GM10847 (cell line): ENCODE data around the gene PPP1R9A.

Experiments
- POLR2A ChIP-seq: IDR thresholded peaks from 2 replicates; pipeline ENCODE4 v1.6.1; 2011; ENCODE audit not compliant: insufficient read length; ENCODE audit errors: extremely low read depth

The PPP1R9A gene

DNA sequence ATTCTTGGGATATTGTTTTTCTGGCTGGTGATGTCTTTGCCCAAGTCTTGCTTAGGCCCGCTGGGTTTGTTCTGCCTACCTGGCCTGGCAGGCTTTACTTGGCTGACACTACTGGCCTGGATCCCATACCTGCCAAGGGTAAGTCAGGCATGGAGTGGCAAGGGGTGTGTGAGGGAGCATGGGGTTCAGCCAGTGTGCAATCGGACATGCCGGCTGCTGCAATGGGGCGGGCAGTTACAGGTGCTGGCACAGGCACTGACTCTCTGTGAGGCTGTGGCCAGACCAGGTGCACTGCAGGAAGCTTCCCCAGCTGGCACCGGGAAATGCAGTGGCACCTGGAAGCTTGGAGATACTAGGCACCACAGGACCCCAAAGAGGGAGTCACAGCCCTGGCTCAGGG is 248.6 kb downstream of the PPP1R9A start:
- TF ChIP-seq POLR2A = no peak

DNA sequence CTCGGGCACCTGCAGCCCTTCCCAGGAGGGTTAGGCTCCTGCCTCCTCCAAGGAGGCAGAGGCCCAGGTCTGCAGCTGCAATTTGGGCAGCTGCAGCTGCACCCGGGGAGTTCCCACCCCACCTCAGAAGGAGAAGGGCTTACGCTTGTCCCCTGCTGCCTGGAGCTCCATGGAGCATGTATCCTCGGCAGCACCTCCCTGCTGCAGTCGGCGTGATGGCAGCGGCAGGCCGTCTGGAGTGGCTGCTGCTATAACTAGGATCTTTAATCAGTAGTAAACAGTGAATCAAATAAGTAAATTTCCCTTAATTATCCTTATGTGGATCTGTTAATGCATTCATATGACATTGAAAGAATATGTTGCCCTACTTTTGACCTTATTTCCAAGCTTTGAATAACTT is 250.0 kb downstream of the PPP1R9A start:
- TF ChIP-seq POLR2A = no peak

DNA sequence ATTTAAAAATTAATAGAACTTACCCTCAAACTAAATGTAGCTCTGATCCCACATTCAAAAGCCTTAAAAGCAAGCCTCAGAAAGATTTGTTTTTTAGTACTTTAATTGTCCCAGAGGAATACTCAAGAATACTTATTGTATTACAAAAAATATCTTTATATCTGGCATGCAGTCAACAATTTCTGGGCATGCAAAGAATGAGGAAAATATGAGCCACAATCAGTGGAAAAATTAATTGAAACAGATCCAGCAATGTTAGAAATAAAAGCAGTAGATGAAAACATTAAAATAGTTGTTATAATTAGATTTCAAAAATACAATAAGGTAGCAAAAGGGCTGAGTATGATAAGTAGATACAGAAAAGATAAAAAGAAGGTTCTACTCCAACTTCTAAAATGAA is 262.3 kb downstream of the PPP1R9A start:
- no peak for TF ChIP-seq POLR2A

DNA sequence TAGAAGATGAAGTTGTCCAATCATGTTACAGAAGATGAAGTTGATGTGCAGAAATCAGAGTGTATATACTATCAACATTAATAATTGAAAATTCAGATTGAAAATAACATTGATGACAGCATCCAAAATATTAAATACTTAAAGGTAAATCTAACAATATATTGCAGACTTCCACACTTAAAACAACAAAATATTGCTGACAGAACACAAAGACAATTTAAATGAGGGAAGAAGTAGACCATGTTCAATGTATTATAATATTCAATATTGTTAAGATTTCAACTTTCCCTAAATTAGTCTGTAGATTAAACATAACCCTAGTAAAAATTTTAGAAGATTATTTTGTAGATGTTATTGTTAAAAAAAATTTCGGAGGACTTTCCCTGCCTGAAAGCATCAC is 265.0 kb downstream of the PPP1R9A start:
- no peak for TF ChIP-seq POLR2A

DNA sequence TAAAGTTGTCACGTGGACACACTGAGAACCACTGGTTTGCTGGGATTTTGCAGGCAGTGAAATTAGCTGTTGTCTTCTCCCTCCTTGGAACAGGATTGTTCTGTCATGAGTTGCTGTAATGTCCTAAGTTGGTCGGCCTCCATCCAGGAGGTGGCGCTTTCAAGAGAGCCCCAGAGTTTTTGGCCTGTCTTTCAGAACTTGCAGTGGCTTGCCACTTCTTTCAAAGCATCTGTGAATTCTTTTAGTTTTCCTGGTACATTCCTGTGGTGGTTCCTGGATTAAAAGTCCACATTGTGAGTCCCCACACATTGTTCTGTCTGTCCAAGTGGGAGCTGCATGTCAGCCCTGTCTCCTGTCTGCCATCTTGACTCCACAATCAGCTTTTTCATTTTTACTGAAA is 283.1 kb downstream of the PPP1R9A start:
- no peak for TF ChIP-seq POLR2A

DNA sequence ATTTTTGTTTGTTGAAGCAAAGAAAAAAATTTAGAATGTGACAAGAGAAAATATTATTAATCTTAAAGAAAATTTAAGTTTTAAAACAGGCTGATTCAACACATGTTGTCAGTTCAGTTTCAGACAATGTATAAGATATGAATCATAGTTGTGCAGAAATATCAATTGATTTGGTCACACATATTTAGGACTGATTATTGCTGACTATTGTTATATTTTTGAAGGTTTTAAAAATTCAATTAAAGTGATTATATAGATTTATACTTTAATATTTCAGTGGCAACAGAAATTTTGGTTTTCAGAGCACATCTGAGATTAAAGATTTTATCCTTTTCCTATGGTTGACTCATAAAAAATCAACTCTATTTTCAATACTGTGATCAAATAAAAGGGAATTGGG is 284.4 kb downstream of the PPP1R9A start:
- TF ChIP-seq POLR2A = no peak

DNA sequence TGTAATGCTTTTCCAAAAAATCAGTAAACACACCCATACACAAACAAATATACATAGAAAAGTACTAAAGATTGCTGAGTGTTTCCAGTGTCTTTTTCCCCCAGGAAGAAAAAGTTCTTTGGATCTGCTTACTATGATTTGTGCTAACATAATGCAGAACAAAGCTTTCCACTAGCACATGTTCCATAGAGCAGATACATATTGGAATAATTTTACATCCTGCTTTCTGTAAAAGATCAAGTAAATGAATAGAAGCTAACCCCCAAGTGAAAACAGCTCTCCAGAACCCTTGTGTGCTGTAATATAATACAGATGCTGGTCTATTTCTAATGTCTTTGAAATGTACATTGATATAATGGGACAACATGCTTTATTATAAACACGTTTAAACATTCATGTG is 291.5 kb downstream of the PPP1R9A start:
- no peak for TF ChIP-seq POLR2A

DNA sequence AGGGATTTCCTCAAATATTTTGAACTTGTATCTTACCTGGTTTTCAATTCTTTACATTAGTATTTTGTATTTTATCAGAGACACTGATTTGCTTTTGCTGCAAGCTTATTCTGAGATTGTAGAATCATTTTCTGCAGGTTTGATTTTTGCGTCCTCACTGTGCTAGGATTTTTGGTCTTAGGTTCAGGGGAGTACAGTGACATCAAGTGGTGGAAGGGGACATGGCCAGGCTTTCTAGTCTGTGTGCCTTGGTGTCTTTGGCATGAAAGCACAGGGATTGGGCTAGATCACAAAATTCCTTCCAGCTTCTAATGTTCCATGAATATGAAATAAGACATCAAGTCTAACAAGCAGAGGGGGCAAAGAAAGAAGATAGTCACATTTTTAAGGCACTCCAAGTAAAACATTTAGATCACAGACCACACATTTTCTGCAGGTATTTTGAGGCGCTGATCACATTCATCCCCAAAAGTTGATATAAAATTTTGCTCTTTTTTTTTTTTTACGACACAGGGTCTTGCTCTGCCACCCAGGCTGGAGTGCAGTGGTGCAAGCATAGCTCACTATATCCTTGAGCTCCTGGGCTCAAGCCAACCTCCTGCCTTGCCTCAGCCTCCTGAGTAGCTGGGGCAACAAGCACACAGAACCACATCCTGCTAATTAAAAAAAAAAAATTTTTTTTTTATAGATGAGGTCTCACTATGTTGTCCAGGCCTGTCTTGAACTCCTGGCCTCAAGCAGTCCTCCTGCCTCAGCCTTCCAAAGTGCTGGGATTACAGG is 292.6 kb downstream of the PPP1R9A start:
- no peak for TF ChIP-seq POLR2A

DNA sequence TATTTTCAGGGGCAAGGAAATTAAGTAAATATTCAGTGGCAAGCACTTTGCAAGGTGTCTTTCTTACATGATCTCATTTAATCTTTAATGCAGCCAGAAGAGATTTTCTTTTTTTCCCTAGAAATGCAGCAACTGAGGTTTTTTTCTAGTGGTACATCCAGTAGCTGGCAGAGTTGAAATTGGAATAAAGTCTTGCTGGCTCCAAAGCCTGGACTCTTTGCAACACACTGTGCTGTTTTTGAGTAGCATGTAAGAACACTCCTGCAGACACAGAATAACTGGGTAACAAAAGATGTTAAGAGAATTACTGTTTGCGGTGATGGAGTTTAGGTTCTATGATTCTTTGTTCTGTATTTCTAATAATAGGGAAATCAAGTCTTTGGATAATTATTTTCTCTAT is 293.3 kb downstream of the PPP1R9A start:
- no peak for TF ChIP-seq POLR2A

DNA sequence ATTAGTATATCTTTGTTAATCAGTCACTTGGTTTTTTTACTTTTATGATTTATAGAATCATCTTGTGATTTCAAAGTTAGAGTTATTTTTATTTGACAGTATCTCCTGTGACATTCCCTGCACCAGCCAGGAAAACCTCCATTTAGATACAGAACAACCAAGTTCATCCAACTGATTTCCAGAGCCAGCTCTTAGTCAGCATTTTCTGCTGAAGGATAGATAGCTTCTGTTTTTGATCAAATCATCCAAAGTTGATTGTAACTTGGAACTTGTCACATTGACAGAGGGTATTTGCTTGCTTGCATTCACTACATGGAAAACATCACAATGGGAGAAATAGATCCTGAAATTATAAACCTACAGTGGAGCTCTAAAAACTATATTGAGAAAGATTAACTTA is 294.3 kb downstream of the PPP1R9A start:
- TF ChIP-seq POLR2A = no peak

DNA sequence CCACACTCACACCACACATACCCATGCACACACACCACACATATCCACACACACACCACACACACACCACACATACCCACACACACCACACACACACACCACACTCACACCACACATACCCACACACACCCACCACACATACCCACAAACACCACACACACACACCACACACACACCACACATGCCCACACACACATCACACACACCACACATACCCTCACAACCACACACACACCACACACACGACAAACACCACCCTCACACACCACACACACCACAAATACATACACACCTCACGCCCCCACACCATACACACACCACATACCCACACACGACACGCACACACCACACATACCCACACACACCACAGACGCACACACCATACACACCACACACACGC is 297.2 kb downstream of the PPP1R9A start:
- no peak for TF ChIP-seq POLR2A

DNA sequence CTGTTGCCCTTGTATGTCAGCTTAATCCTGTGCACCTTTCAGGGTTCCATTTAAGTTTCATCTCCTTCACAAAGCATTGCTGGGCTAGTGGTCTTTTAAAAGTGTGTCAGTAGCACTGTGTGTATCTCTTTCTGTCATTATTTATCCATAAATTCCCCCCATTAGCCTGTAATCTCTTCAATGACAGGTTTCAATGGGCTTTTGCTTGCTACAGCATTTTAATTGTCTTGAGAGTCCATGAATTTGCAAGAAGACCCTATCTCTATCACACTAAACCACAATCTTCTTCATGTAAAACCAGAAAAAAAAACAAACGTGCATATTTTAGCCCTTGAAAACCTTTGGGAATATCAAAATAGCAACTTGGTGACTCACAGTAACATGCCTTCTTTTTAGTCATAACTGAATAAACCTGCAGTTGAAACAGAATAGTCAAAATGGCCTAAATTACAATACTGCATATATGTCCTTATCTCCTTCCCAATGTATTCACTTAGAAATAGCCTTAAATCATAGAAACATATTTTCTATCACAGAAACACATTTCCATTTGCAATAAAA is 298.4 kb downstream of the PPP1R9A start:
- TF ChIP-seq POLR2A = no peak

DNA sequence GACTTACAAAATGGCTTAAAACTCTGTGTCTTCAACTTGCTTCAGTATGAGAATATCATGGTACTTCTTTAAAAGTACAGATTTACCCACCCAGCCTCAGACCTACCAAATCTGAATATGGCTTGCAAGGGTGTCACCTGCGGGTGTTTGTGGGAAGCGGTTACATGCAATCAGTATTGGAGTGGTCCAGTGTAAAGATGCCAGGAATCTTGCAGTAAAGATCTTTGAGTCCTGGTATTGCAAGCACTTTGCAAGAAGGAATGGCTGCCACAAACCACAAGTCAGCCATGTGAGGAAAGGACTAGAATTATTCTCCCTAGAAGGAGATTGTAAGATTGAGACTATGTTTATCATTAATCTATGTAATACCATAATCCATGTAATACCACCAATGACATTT is 301.9 kb downstream of the PPP1R9A start:
- no peak for TF ChIP-seq POLR2A

DNA sequence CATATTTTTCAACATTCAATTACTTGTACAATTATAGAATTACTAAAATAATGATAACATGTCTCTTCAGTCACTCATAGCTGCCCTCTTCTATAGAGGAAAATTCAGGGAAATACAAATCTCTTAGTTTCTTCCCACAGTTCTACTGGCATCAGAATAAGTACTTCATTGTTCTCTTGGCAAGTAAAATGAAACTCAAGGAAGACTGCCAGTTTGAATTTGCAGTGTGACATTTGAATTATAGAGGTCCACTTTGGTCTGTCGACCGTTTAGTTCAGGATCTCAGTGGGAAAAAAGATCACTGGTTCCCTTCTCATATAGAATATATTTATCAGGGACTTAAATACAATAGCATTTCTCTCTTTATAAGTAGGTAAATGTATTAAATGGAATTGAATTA is 302.4 kb downstream of the PPP1R9A start:
- TF ChIP-seq POLR2A = no peak

DNA sequence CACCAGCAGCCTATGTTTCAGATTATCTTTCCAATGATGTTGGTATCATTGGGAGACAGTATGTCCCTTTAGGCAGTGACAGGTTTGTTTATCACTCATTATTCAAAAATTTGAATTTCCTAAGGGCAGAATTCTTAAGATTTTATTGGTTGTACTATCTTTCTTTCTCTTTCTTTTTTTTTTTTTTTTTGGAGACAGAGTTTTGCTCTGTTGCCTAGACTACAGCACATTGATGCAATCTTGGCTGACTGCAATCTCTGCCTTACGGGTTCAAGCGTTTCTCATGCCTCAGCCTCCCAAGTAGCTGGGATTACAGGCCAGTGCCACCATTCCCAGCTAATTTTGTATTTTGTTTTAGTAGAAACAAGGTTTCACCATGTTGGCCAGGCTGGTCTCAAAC is 305.8 kb downstream of the PPP1R9A start:
- no peak for TF ChIP-seq POLR2A

DNA sequence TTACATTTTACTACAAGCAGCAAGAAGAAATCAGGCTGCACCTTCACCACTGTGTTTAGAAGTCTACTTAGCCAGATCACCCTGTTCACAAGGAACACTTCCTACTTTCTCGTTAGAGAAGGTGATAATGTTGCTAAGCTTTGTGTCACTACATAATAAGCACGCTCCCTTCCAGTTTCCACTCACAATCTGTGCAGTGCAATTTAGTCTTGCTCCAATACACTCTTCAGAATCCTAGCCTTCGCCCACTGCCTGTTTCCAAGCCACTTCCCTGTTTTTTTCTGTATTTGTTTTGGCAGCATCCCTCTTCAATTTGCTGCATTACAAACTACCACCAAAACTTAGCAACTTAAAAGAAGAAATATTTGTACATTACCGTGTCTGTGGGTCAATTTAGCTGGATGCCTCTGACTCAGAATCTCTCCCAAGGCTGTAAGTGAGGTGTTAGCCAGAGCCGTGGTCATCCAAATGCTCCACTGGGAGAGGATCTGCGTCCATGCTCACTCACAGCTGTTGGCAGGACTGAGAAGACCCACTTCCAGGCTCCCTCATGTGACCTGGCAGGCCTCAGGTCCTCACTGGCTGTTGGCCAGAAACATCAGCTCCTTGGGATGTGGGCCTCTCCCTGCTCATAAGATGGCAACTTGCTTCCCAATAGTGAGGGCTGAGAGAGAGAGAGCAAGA is 306.6 kb downstream of the PPP1R9A start:
- TF ChIP-seq POLR2A = no peak
